ENCODE measurements around the gene CCDC30.

Gene CCDC30

DNA sequence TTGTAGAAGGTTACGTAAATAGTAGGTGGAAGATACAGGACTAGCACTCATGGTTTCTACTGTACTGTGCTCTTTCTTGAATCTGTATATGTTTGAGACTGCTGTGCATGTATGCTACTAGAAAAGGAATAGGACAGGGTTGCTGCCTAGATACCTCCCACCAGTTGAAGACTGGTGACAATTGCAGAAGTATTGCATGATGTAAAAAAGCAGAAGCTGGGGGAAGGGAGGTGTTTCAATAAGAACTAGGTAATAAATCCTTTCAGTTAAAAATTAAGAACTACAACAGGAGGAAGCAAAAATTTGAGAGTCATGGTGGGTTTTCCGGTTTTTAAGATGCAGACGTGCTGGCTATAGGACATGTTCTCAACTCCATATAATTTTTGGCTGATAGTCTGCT, 88.1 kb downstream of the CCDC30 start:
- TF ChIP-seq, protein P1, sequence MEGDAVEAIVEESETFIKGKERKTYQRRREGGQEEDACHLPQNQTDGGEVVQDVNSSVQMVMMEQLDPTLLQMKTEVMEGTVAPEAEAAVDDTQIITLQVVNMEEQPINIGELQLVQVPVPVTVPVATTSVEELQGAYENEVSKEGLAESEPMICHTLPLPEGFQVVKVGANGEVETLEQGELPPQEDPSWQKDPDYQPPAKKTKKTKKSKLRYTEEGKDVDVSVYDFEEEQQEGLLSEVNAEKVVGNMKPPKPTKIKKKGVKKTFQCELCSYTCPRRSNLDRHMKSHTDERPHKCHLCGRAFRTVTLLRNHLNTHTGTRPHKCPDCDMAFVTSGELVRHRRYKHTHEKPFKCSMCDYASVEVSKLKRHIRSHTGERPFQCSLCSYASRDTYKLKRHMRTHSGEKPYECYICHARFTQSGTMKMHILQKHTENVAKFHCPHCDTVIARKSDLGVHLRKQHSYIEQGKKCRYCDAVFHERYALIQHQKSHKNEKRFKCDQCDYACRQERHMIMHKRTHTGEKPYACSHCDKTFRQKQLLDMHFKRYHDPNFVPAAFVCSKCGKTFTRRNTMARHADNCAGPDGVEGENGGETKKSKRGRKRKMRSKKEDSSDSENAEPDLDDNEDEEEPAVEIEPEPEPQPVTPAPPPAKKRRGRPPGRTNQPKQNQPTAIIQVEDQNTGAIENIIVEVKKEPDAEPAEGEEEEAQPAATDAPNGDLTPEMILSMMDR (IDR thresholded peaks at IDR 0.05): no peak
- no peak overlapping the region for H3K27ac ChIP-seq
- H3K4me3 ChIP-seq: no peak overlapping the region
- no peaks in the 10 kb centered on the region for H3K36me3 ChIP-seq
- H3K27me3 ChIP-seq: no peaks in the 10 kb centered on the region
- no peaks in the 10 kb centered on the region for H3K9me3 ChIP-seq
- H3K4me1 ChIP-seq: peaks cover 0 to 8% (median 0%) of the 10 kb centered on the region in 4 donors
- no peak for DNase-seq
- intact Hi-C loops (cut with DNase I; ENCODE audit: low total_unique reads): no loop called here

DNA sequence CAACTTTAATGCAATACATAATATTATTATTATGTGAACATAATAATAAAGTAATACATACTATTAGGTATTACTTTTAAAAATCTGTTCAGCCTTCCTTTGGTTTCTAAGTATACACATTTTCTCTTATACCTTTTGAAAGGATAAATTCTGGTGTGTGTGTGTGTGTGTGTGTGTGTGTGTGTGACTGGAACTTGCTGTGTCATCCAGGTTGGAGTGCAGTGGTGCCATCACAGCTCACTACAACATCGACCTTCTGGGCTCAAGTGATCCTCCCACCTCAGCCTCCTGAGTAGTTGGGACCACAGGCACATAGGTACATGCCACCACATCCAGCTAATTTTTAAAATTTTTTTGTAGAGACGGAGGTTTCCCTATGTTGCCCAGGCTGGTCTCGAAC, 88.5 kb downstream of the CCDC30 start:
- Histone ChIP-seq H3K4me1 (peaks cover 0 to 9% (median 0%) of the 10 kb centered on the region in 4 donors), H3K27me3 (no peaks in the 10 kb centered on the region), H3K9me3 (no peaks in the 10 kb centered on the region), H3K27ac (no peak overlapping the region), H3K4me3 (no peak overlapping the region), H3K36me3 (no peaks in the 10 kb centered on the region)
- TF ChIP-seq, protein P1 (IDR thresholded peaks at IDR 0.05): no peak
- no peak for DNase-seq
- intact Hi-C loops (cut with DNase I; ENCODE audit: low total_unique reads): no loop called here

DNA sequence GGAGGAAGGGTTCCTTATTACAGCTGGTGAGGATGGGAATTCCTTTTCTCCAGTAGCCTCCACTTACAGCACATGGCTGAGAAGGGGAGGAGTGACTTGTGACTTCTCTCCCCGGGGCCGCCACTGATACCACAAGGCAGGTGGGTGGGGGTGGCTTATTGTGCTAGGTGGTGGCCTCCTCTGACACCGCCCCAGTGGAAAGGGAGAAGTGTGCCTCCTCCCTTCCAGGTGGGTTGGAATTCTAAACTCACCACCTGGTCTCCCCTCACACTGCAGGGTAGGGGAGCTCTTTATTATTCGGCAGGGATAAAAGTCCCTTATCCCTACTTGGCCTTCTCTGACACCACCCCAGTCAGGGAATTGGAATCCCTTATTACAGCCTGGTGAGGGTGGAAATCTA, 89.5 kb downstream of the CCDC30 start:
- Histone ChIP-seq H3K27ac (no peak overlapping the region), H3K4me3 (no peak overlapping the region), H3K4me1 (peaks cover 0 to 11% (median 0%) of the 10 kb centered on the region in 4 donors), H3K27me3 (no peaks in the 10 kb centered on the region), H3K9me3 (no peaks in the 10 kb centered on the region), H3K36me3 (no peaks in the 10 kb centered on the region)
- no peak for DNase-seq
- intact Hi-C loops (cut with DNase I; ENCODE audit: low total_unique reads): no loop called here
- TF ChIP-seq, protein P1 (IDR thresholded peaks at IDR 0.05): no peak

DNA sequence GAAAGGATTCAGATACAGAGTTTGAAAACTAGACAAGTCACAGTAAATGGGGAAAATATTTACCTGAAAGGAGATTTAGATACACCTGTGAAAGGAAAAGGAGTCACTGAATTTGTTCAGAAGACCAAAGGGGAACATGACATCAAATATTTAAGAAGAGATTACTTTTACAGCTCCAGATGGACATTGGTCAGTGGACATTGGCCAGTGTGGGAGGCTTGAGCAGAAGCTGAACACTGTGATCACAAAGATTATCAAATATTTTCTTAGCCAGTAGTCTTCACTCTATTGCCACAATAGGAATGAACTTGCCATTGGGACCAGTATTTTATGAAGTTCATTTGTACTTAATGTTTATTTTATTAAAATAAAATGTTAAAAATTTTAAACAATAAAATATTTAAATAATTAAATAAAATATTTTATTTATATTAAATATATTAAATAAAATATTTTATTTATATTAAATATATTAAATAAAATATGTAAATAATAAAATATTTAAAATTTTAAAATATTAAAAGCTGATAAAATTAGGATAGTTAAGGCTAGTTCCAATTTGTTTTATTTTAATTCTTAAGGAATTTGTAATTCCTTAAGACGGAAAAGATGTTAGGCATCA, 94.3 kb downstream of the CCDC30 start:
- DNase-seq: no peak
- intact Hi-C loops (cut with DNase I; ENCODE audit: low total_unique reads): no loop called here
- no peaks in the 10 kb centered on the region for H3K36me3 ChIP-seq
- H3K4me3 ChIP-seq: no peak overlapping the region
- H3K27ac ChIP-seq: no peak overlapping the region
- peaks cover 0 to 11% (median 0%) of the 10 kb centered on the region in 4 donors for H3K4me1 ChIP-seq
- H3K9me3 ChIP-seq: no peaks in the 10 kb centered on the region
- TF ChIP-seq, protein P1 (IDR thresholded peaks at IDR 0.05): no peak
- no peaks in the 10 kb centered on the region for H3K27me3 ChIP-seq

DNA sequence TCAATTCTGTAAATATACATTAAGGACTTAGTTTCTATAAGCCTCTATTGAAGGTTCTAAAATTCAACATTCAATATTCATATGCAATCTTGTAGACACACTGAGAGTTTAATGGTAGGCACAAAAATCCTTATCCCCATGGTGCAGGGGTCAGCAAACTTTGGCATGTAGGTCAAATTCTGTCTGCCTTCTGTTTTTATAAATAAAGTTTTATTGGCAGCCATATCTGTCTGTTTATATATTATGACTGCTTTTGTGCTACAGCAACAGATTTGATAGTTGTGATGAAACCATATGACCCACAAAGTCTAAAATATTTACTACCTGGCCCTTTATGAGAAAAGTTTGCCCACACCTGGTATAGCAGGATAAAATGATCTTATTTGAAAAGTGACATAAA, 104.0 kb downstream of the CCDC30 start:
- peaks cover 0 to 12% (median 0%) of the 10 kb centered on the region in 3 donors for H3K36me3 ChIP-seq
- H3K27me3 ChIP-seq: no peaks in the 10 kb centered on the region
- intact Hi-C loops (cut with DNase I; ENCODE audit: low total_unique reads): no loop called here

More for the DNA sequence above, 104.0 kb downstream of the CCDC30 start:
- Histone ChIP-seq H3K4me1 (no peaks in the 10 kb centered on the region), H3K27ac (no peak overlapping the region), H3K4me3 (no peak overlapping the region), H3K9me3 (no peaks in the 10 kb centered on the region)
- TF ChIP-seq, protein P1 (IDR thresholded peaks at IDR 0.05): no peak
- DNase-seq: no peak

Data from tibial artery (tissue), 4 donors.